Measurements from ENCODE around the gene ISYNA1.

The ISYNA1 gene

DNA sequence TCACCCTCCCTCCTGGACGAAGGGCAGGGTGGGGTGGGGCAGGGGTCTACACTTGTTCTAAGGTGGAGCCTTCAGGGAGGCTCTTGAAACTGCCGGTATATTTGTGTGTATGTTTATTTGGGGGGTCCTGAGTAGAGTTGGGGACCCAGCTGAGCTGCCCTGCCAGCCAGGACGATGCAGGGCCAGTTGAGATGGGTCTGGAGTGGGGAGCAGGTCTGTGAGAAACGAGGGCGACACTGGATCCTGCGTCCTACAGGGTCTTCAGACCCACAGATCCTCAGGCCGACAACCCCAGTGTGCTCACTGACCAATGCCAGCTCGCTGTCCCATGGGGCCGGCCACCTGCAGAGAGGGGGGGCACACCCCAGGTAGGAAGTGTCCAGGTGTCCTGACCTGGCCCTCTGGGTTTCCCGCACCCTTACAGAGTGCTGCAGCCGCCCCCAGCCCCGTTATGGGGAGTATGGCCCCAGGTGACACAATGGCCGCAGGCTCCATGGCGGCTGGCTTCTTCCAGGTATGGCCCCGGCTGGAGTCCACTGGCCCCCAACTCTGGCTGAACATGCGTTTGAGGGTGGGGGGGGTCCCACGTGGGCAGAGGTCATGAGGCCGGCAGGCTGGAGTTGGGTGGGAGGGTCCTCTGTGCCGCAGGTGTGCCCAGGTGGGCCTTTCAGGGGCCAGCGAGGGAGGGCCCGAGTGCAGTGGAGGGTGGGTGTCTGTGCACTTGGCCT lies 7.4 kb downstream of the ISYNA1 start:
- DNase-seq = no peak

DNA sequence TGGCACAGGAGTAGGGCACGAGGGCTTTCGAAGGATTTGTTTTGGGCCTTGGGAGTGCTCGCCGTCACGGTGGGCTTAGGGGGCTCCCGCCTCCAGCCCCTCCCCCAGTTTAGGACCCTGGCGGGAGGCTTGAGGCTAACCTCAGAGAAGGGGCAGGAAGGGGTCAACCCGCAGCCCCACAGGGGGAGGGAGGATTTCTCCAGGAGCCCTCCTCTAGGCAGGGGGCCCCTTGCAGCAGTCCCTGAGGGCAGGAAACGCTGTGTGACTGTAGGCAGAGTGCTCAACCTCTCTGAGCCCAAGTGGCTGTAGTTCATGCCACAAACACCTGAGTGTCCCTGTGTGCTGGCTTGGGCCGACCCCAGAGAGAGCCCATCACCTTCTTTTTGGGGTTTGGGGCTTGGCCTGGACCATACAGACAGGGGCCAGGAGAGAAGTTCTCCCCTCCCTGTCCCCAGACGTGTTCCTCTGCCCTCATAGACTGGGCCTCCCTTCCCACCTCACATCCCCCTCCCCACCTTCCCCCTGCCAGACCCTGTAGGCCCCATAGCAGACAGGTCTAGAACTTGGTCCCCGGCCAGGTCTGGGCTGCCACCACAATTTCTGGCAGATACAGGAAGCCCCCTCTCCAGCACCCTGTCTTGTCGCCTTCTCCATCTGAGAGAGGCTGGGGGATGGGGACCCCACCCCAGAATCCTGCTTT lies 8.1 kb downstream of the ISYNA1 start:
- DNase-seq = no peak

DNA sequence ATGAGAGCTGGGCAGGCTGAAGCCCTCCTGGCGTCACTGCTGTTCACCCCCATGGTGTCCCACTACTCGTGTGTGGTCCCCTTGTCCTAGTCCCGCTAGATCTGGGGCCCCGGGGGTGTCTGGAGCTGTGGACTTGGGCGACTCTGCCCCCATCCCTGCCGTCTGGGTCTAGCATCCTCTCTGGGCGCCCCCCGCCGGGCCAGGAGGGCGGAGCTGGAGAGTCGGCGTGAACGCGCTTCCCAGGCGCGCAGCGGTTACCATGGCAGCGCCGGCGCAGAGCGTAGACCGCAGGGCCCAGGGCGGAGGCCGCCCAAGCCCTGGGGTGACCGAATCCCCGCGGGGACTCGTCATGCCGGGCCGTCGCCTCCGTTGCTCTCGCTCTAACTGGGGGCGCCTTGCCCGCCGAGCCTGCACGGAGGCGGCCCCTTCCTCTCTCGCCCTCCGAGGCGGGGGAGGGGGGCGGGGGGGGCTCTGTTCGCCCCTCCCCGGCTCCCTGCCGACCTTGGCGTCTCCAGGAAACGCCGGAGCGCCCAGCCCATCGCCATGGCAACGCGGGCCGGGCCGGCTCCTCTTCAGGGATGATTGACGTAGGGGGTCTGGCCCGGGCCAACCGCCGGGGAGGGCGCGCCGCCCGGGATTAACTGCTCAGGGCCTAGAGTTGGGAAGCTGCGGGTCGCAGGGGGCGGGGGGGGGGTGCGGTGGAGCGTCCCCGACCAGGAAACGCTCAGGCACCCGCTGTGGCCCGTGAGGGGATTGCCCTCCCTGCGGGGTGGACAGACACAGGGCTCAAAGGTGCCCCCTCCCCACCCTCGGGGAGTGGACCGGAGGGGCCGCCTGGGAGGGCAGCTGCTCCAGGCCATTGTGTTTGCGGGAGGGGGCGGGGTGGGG lies 8.9 kb downstream of the ISYNA1 start:
- peak; percentile 98 for DNase-seq

DNA sequence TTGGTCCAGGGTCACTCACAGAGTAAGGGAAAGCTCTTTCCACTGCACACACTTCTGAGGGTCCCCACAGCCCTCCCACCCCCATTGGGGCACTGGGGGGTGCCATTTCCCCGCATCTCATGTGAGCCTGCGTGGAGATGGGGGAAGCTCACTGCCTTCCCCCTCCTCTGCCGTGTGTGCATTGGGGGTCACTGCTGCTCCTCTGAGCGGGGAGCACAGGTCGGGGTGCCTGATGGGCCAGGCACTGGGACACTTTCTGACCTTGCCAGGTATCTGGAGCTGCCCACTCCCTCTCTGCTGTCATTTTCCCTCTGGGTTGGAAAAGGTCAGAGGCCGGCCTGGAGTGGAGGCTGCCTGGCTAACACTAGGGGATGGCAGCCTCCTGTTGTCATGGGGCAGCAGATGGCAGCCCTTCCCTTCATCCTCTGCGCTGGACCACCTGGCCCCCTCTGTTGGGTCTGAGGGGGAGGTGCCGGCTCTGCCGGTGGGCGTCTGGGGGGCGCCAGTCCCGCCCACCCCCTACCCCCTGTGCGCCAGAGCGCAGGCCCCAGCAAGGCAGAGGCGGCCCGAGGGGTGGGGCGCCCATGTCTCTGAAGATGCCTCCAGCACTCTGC lies 9.7 kb downstream of the ISYNA1 start:
- peak; percentile 66 for DNase-seq

DNA sequence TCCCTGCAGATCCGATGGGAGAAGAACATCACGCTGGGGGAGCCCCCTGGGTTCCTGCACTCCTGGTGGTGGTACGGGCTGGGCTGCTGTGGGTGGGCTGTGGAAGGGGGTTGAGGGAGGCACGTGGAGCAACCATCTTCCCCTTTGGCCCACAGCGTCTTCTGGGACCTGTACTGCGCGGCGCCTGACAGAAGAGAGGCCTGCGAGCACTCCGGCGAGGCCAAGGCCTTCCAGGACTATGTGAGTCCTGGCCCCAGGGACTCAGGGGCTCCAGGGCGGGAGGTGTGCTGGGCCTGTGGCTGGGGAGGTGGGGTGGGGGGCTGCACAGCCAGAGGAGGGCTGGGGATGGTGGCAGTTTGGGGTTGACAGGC lies 10.2 kb downstream of the ISYNA1 start:
- DNase-seq = no peak

DNA sequence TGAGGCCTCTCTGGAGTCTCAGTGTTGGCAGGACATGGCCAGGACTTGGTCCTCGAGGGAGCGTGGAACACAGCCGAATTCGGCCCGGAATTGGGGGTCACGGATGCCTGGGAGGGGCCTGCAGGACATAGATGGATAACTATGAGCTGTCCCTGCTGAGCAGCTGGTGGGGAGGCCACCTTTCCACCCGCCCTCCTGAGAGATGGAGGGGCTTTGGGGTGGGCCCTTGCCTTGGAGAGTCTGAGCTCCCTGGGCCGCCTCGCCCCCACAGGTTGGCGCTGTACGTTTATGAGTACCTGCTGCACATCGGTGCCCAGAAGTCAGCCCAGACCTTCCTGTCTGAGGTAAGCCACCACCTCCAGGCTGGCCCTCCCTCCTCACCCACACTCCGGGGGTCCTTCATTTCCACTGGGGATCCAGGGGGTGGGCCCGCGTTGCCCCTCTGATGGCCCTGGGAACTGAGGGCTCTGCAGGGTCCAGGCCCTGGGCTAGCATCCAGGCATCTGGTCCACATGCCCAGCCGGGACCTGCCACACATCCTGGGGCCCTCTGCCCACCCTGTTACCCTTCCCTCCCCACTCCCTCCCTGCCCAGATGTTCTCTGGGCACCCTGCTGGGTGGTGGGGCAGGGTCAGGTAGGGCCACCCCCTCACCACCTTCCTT lies 10.7 kb downstream of the ISYNA1 start:
- no peak for DNase-seq

DNA sequence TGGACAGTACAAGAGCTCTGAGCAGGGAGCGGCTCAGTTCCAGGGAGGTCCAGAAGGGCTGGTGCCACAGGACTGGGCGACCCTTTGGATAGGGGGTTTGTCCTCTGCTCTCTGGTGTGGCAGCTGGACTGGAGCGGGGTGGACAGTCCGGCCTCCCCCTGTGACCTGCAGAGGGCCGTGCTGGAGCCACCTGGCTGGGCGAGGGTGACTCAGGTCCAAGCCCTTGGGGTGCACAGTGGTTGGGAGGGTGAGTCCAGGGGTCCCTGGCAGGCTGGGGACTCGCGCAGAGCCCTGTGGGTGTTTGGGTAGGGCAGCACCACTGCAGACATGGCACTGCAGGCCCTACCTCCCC lies 11.5 kb downstream of the ISYNA1 start:
- DNase-seq = no peak

DNA sequence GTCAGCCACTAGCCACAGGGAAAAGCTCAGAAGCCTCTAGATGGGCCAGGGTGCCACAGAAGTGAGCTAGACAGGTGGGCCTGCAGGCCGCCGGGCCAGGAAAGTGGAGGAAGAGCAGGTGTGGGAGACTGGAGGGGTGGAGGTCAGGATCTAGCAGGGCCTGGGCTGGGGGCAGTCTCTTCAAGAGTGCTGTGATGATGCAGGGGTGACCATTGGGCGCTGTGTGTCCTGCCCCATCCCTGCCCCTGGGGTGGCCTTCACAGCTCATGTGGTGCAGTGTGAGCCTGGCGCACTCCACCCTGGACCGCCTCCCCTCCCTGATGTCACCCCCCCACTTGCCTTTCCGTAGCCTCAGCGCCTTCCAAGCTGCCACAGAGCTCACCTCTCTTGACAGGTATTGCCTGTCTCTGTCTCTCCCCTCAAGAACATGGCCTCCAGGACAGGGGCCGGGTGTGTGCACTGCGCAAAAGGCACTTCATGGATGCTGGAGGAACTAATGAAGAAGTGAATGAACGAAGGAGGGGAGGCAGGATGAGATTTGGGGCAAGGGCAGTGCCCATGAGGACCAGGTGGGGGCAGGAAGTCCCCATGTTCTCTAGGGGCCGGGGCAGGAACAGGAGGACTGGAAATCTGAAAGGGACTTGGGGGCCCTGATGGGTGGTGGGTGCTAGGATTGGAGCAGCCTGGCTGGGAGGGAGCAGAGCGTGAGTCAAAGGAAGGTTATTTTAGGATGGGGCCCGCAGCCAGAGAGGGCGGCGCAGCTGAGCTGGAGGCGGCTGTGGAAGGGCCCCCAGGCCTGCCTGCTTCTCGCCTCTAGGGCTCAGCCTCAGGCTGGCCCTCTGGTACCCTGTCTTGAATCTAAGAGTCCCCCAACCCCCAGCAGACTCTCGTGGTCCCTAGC lies 12.2 kb downstream of the ISYNA1 start:
- DNase-seq = no peak

DNA sequence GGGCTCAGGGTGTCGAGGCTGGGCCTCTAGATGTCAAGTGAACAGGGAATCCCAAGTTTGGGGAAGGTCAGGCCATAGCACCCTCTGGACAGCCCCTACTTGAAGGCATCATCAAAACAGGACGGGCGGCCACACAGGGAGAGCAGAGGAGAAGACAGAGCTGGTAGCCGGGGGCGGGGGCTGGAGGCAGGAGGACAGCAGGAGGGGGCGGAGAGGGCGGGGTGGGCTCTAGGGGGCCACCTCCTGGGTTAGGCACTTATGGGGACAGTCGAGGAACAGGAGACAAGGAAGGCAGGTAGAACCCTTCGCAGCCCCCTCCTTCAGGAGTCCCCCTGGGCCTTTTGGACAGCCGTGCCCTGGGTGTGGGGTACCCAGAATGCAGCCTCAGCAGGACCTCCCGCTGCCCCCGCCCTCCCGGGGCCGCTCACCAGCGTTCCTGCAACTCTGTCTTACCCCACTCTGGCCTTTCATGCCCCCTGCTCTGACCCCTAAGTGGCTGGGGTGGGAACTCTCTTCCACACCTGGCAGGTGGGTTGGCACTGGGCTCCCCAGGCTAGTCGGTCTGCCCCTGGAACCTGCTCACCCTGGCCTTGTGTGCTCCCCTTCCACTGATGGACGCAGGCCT lies 12.9 kb downstream of the ISYNA1 start:
- no peak for DNase-seq

DNA sequence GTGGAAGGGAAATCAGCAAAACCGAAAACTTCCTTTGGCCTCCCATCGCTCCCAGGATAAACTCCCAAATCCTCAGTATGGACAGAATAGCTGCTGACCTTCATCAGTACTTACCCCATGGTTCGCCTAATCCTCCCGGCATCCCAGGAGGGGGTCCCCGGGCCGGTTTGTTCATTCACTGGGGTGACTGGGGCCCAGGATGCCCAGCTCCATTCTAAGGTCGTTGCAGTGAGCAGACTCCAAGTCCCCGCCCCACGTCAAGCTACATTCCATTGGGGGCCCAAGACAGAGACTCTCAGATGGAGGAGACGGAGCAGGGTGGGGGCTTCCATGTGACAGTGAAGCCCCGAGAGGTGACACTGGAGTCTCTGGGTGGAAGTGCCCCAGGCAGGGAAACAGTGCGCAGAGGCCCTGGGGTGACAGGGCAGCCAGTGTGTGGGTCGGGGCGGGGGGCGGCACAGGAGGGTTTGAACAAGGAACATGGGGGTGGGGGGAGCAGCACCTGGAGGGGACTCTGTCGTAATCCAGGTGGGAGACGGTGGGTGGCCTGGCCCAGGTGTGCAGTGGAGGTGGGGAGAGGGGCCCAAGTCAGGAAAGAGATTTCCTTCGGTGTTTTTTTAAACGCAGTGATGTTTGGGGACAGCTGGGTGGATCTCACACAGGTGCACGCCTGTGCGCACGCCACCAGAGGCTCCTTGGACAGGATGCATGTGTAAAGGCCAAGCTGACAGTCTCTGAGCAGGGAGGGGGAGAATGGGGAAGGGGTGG lies 13.6 kb downstream of the ISYNA1 start:
- no peak for DNase-seq

DNA sequence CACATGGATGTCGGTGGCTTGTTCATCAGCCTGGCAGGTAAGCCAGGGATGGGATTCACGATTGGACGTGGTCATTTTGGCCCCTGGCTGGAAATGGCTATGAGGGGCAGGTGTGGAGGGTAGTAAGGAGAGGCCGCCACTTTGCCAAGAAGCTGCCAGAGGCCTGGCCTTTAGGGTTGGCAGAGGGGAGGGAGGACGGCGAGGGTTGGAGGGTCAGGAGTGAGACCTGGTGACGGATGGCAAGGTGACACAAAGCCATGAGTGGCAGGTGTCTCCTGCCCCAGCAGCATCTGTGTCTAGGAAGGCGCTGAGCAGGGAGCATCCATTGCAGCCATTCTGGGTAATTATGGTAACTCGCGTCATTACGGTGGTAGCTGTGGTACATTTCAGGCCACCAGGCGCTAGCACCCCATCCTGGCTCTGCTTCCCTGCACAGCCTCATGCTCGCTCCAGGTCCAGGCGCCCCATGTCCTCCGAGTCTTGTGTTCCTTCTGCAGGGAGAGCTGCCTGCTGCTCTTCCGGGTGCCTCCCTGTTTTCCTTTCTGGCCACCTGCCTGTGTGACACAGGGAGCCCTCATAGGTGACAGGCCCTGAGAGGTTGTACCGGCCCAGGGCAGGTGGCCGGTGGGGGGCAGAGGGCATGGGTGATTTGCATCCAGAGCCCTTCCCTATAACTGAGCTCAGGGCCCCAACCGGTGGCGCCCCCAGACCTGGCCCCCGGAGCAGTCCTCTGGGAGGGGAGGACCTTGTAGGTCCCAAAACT lies 14.5 kb downstream of the ISYNA1 start:
- no peak for DNase-seq

DNA sequence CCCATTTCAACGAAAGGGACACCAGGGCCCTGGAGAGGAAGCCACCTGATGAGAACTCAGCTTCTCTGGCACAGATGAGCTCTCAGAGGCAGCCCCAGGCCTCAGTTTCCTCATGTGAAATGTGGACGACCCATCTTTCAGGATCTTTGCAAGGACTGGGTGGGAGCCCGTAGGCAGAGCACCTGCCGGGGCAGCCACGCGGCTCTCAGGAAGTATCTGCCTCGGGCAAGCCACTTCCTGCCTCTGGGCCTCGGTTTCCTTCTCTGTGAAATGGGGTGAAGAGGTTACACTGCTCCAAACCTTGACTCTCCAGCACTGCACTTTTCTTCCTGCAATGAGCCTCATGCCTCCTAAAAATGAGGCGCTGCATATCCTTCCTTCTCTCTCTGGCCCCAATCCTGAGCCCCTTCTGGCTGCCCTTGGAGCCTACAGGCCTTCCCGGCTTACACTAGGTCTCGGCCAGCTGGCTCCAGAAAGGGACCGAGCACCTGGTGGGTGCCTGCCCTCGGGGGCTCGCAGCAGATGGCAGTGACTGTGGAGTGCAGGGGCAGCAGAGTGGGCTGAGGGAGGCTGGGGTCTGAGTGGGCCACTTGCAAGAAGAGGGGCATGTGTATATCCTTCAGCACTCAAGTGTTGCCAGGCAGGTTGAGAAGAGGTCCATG lies 15.3 kb downstream of the ISYNA1 start:
- no peak for DNase-seq

DNA sequence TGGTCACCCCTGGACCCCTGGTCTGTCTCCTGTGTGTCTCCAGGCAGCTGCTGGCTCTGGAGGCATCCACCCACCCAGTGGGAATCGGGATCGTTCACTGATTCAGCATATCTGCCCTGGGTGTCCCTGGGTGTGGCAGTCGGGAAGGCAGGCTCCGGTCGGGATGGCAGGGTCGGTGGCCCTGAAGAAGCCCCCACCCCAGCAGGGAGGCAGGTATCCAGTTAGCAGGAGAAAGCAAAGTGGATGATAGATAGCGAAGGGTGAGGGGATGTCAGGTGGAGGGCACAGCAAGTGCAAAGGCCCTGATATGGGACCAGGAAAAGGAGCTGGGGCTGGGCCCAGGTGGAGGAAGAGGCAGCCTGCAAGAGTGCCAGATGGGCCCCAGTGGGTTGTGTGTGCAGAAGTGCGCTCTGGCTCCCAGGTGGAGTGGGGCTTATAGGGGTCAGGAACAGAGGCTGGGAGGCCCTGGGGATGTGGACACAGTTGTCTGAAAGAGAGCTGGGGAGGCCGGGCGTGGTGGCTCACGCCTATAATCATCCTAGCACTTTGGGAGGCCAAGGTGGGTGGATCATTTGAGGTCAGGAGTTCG lies 16.5 kb downstream of the ISYNA1 start:
- DNase-seq = peak; percentile 85

DNA sequence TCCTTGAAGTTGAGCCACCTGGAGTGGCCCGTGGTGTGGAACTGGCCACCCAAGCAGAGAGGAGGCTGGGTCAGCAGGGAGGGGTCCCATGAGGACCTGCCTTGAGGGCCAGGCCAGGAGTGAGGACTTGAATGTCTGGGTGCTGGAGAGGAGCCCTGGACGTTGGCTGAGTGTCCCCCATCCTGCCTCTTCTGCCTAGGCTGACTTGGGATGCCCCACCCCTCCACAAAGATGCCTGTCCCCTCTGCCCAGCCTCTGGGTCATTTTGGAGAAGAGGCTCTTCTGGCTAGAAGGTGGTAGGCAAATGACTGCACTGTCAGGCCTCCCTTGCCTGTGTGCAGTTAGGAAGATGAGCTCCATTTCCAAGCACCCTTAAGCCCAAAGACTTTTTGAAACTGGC lies 17.0 kb downstream of the ISYNA1 start:
- no peak for DNase-seq

DNA sequence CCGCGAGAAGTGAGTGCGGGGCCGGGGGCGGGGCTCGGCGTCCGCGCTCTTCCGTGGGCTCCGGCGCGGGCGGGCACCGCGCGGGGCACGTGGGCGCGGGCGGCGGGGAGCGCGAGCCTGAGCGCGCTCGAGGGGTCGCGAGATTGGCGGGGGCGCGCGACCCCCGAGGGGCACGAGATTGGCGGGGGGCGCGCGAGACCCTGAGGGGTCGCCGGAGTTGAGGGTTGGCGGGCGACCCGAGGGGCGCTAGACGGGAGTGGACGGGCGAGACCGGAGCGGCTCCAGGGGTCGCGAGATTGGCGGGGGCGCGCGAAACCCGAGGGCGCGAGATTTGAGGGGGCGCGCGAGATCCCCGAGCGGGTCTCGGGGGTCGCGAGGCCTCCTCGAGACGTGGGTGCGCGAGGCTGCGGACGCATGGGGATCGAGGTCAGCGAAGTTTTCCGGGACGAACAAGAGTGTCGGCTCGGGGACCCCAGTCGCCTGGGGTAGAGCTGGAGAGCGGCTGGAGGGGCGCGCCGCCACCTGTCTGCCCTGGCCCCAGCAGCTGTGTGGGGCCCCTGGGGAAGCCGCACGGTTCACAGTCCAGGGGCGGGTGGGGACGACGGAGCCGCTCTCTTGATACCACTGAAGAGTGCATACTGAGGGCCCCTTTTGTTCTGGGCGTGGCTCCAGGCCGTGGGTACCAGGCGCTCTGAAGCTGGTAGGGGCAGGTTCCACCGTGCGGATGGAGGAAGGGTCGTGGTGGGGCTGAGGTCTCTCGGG lies 18.1 kb downstream of the ISYNA1 start:
- peak; percentile 71 for DNase-seq

DNA sequence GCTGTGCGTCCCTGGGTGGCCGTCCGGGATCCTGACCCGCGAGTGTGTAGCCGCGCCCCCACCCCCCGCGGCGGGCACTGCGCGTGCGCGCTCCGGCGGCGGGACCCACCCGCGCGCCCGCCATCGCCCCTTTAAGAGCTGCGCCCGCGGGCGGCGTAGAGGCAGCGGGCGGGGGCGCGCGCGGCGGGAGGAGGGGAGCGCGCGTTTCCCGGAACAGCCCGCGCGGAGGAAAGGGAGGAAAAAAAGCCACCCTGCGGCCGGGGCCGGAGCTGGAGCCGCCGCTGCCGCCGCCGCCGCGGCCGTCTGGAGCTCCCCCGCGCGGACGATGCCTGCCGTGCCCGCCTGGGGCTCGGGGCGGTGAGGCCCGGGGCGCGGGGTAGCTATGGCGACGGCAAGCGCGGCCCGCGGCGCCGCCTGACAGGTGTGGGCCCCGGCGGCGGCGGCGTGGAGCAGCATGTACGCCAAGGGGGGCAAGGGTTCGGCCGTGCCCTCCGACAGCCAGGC lies 18.7 kb downstream of the ISYNA1 start, which contains the start of gene SSBP4:
Gene SSBP4, plus strand, starts transcription at position 204 of the 504 bp plus-strand sequence. Its CDS starts 251 bp downstream, at position 455.
- peak; percentile 96 for DNase-seq

DNA sequence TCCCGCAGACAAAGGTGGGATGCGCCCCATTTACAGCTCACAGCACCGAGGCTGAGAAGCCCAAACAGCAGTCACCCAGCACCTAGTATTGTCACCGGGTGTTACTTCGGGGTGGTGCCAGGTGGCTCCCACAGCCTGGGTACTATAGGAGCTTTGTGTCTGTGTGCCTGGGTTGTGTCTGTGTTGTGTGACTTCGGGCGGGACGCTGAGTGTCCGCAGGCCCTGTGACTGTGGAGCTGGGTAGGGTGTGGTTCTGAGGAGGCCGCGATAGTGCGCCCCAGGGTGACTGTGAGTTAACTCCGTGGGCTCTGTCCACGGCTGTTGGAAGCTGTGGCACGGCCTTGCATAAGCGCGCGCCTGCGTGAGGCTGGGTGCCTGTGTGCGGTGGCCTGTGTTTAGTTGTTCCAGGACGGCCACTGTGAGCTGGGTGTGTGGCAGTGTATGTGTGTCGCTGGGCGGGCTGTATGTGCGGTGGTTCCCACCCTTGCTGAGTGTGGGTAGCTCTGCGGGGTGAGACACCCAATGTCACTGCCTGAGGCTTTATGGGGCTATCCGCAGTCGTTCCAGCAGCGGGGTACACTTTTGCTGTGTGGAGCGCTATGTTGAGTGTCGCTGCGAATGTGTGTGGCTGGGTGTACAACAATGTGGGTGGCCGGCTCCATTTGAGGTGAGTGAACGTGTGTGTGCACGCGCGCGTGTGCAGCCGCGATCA lies 19.3 kb downstream of the ISYNA1 start:
- DNase-seq = peak; percentile 78
